ENCODE data around the gene ARMC8.

ARMC8 gene

GRCh38 chr3:138238711-138239110 is 51.6 kb downstream of the ARMC8 start:
- Histone ChIP-seq H3K9me2 (ENCODE audit: low read depth, low read length) (no peaks in the 10 kb centered on the region), H3K4me2 (ENCODE audit: low read length) (no peak overlapping the region), H2AFZ (ENCODE audit: low read length) (no peak overlapping the region), H3K79me2 (ENCODE audit: insufficient read depth, low read length) (no peaks in the 10 kb centered on the region), H3K27ac (ENCODE audit: low read depth, low read length, poor library complexity, severe bottlenecking) (no peak overlapping the region), H3K27me3 (ENCODE audit: insufficient read depth, low read length) (no peaks in the 10 kb centered on the region), H3K36me3 (ENCODE audit: insufficient read depth, low read length) (peaks cover 85% of the 10 kb centered on the region), H3F3A (ENCODE audit: insufficient read depth, low read length) (no peaks in the 10 kb centered on the region), H3K9me3 (ENCODE audit: low read length) (no peaks in the 10 kb centered on the region), H3K4me1 (ENCODE audit: insufficient read depth, low read length, severe bottlenecking) (no peaks in the 10 kb centered on the region), H3K4me3 (ENCODE audit: low read depth, low read length, poor library complexity, severe bottlenecking) (no peak overlapping the region), H3K9ac (ENCODE audit: low read length) (no peak overlapping the region), H4K20me1 (ENCODE audit: insufficient read depth, low read length) (no peaks in the 10 kb centered on the region)
- TF ChIP-seq EZH2 (IDR thresholded peaks at IDR 0.05; ENCODE audit: borderline replicate concordance, low read length): no peak
- TF ChIP-seq, protein P1, sequence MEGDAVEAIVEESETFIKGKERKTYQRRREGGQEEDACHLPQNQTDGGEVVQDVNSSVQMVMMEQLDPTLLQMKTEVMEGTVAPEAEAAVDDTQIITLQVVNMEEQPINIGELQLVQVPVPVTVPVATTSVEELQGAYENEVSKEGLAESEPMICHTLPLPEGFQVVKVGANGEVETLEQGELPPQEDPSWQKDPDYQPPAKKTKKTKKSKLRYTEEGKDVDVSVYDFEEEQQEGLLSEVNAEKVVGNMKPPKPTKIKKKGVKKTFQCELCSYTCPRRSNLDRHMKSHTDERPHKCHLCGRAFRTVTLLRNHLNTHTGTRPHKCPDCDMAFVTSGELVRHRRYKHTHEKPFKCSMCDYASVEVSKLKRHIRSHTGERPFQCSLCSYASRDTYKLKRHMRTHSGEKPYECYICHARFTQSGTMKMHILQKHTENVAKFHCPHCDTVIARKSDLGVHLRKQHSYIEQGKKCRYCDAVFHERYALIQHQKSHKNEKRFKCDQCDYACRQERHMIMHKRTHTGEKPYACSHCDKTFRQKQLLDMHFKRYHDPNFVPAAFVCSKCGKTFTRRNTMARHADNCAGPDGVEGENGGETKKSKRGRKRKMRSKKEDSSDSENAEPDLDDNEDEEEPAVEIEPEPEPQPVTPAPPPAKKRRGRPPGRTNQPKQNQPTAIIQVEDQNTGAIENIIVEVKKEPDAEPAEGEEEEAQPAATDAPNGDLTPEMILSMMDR (IDR thresholded peaks at IDR 0.05; ENCODE audit: low read length): no peak

DNA sequence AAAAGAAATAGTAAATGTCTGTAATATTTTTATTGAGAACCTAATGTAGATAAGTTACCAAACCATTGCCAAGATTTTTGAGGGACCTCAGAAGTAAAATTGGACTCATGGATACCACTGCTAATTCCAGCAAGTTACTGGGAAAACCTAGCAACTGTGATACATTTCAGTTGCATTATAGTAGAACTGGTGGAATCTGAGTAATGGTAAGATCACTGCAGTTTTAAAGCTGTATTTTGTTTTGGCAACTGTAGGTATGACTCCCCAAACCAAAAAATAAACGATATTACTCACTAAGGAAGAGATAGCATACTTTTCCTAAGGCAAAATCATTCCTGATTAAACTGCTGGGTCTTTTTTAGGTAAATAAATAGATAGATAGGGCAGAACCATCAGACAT is 54.0 kb downstream of the ARMC8 start:
- Histone ChIP-seq H3K9ac (ENCODE audit: low read length) (no peak overlapping the region), H3F3A (ENCODE audit: insufficient read depth, low read length) (no peaks in the 10 kb centered on the region), H3K4me2 (ENCODE audit: low read length) (no peak overlapping the region), H3K4me1 (ENCODE audit: insufficient read depth, low read length, severe bottlenecking) (no peaks in the 10 kb centered on the region), H3K27me3 (ENCODE audit: insufficient read depth, low read length) (no peaks in the 10 kb centered on the region), H3K4me3 (ENCODE audit: low read depth, low read length, poor library complexity, severe bottlenecking) (no peak overlapping the region), H2AFZ (ENCODE audit: low read length) (no peak overlapping the region), H3K9me3 (ENCODE audit: low read length) (no peaks in the 10 kb centered on the region), H4K20me1 (ENCODE audit: insufficient read depth, low read length) (no peaks in the 10 kb centered on the region), H3K36me3 (ENCODE audit: insufficient read depth, low read length) (peaks cover 87% of the 10 kb centered on the region), H3K79me2 (ENCODE audit: insufficient read depth, low read length) (no peaks in the 10 kb centered on the region), H3K9me2 (ENCODE audit: low read depth, low read length) (no peaks in the 10 kb centered on the region), H3K27ac (ENCODE audit: low read depth, low read length, poor library complexity, severe bottlenecking) (no peak overlapping the region)
- TF ChIP-seq EZH2 (IDR thresholded peaks at IDR 0.05; ENCODE audit: borderline replicate concordance, low read length): no peak
- TF ChIP-seq, protein P1 (IDR thresholded peaks at IDR 0.05; ENCODE audit: low read length): no peak

- TF ChIP-seq, protein P1 (IDR thresholded peaks at IDR 0.05; ENCODE audit: low read length): no peak
- TF ChIP-seq EZH2 (IDR thresholded peaks at IDR 0.05; ENCODE audit: borderline replicate concordance, low read length): no peak
- H3K4me2 ChIP-seq (ENCODE audit: low read length): no peak overlapping the region
These were observed 54.6 kb downstream of the ARMC8 start for GRCh38 chr3:138241676-138242075.

More at GRCh38 chr3:138241676-138242075, 54.6 kb downstream of the ARMC8 start:
- H4K20me1 ChIP-seq (ENCODE audit: insufficient read depth, low read length): no peaks in the 10 kb centered on the region
- no peaks in the 10 kb centered on the region for H3K27me3 ChIP-seq (ENCODE audit: insufficient read depth, low read length)
- no peaks in the 10 kb centered on the region for H3K9me3 ChIP-seq (ENCODE audit: low read length)
- H3K4me3 ChIP-seq (ENCODE audit: low read depth, low read length, poor library complexity, severe bottlenecking): no peak overlapping the region
- no peaks in the 10 kb centered on the region for H3K79me2 ChIP-seq (ENCODE audit: insufficient read depth, low read length)
- H3K4me1 ChIP-seq (ENCODE audit: insufficient read depth, low read length, severe bottlenecking): no peaks in the 10 kb centered on the region
- no peaks in the 10 kb centered on the region for H3F3A ChIP-seq (ENCODE audit: insufficient read depth, low read length)
- H3K36me3 ChIP-seq (ENCODE audit: insufficient read depth, low read length): peaks cover 86% of the 10 kb centered on the region
- no peak overlapping the region for H3K27ac ChIP-seq (ENCODE audit: low read depth, low read length, poor library complexity, severe bottlenecking)
- H3K9ac ChIP-seq (ENCODE audit: low read length): no peak overlapping the region
- no peak overlapping the region for H2AFZ ChIP-seq (ENCODE audit: low read length)
- no peaks in the 10 kb centered on the region for H3K9me2 ChIP-seq (ENCODE audit: low read depth, low read length)

Measured in OCI-LY1 (cell line).